H1 (cell line): Measurements from ENCODE around the gene CLBA1. TPM values are rescaled to one million over a fixed set of nuclear protein-coding genes. Genes with fewer than 3 reads are reported as not detected.

ENCODE experiments used
- BACH1 ChIP-seq: IDR thresholded peaks from 2 replicates; pipeline ENCODE4 v1.6.1; 2012; ENCODE audit warnings: low read length, improper control_type of control experiment
- CEBPB ChIP-seq: IDR thresholded peaks from 2 replicates; pipeline ENCODE4 v1.6.1; 2012; ENCODE audit warnings: low read depth, low read length
- CHD2 ChIP-seq: IDR thresholded peaks from 2 replicates; pipeline ENCODE4 v1.6.1; 2012; ENCODE audit warnings: low read length, improper control_type of control experiment
- POU5F1 ChIP-seq: IDR thresholded peaks from 2 replicates; pipeline ENCODE4 v1.6.1; 2011; ENCODE audit warnings: low read depth, mild to moderate bottlenecking, low read length, moderate library complexity
- SAP30 ChIP-seq: fragments of 300-600 bp; sonication (generic); IDR thresholded peaks from 2 replicates; pipeline ENCODE4 v1.7.1; 2012; ENCODE audit warnings: low read length, moderate library complexity, mild to moderate bottlenecking, inconsistent platforms; ENCODE audit not compliant: insufficient read depth, insufficient replicate concordance
- TAF7 ChIP-seq: optimal IDR thresholded peaks from 2 replicates; pipeline ENCODE3; 2011; ENCODE audit warnings: low read depth, mild to moderate bottlenecking, inconsistent platforms, low read length, moderate library complexity, borderline replicate concordance
- polyA plus RNA-seq, 7 experiments: library from polyadenylated mRNA; depleted of rRNA in 3 of 7; stranded (reverse) in 5 of 7; unstranded in 2 of 7; fragments of >200 nt in 5 of 7; fragments of 200-250 nt in 2 of 7; gene quantifications; 1 replicate in 5 of 7; 2 replicates in 1 of 7; 4 replicates in 1 of 7; pipeline versions ENCODE4 v1.2.1 to v1.2.3, GENCODE V29; 2011 to 2013; ENCODE audit warnings: missing spikeins in 2 of 7, mixed read lengths in 2 of 7
- total RNA-seq: library from RNA; stranded (reverse); fragmentation: NEBNext Ultra II Directional; extraction: Animal tissue kit (Norgen Biotek cat#: 25700); gene quantifications from 2 replicates; pipeline ENCODE4 v1.2.1, GENCODE V29; 2021
- TF ChIP-seq, protein P1 (sequence below): fragments of 300-600 bp; sonication (generic); IDR thresholded peaks from 2 replicates; pipeline ENCODE4 v1.7.1; 2012; ENCODE audit warnings: low read length, moderate library complexity, mild to moderate bottlenecking, inconsistent platforms; ENCODE audit not compliant: insufficient replicate concordance
- TF ChIP-seq, protein P2 (sequence below), 3 experiments: IDR thresholded peaks; 1 replicate in 2 of 3; 2 replicates in 1 of 3; pipeline versions ENCODE4 v1.5.1 to v1.6.1; 2011; ENCODE audit warnings: low read length in 3 of 3, mild to moderate bottlenecking in 3 of 3, inconsistent platforms in 2 of 3, low read depth in 1 of 3, moderate library complexity in 1 of 3; ENCODE audit not compliant: insufficient read depth in 1 of 3; ENCODE audit errors: control extremely low read depth in 1 of 3

Gene CLBA1
- total and polyA plus RNA-seq, 2 of the 8 experiments (the other 6 are each of a cell fraction or from before 2014, with no cell fraction given): 1.6 to 2.4 TPM

DNA sequence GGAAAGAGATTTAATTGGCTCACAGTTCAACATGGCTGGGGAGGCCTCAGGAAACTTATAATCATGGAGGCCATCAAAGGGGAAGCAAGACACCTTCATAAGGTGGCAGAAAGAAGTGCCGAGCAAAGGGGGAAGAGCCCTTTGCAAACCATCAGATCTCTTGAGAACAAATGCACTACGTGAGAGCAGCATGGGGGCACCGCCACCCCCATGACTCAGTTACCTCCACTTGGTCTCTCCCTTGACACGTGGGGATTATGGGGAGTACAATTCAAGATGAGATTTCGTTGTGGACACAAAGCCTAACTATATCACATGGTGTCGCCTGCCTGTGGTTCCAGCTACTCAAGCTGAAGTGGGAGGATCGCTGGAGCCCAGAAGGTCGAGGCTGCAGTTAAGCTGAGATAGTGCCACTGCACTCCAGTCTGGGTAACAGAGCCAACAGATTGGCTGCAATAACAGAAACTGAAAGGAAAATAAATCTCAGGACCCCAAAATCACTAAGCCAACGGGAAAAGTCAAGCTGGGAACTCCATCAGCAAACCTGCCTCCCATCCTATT, 45.3 kb downstream of the CLBA1 start (continued):
- TF ChIP-seq, protein P1, sequence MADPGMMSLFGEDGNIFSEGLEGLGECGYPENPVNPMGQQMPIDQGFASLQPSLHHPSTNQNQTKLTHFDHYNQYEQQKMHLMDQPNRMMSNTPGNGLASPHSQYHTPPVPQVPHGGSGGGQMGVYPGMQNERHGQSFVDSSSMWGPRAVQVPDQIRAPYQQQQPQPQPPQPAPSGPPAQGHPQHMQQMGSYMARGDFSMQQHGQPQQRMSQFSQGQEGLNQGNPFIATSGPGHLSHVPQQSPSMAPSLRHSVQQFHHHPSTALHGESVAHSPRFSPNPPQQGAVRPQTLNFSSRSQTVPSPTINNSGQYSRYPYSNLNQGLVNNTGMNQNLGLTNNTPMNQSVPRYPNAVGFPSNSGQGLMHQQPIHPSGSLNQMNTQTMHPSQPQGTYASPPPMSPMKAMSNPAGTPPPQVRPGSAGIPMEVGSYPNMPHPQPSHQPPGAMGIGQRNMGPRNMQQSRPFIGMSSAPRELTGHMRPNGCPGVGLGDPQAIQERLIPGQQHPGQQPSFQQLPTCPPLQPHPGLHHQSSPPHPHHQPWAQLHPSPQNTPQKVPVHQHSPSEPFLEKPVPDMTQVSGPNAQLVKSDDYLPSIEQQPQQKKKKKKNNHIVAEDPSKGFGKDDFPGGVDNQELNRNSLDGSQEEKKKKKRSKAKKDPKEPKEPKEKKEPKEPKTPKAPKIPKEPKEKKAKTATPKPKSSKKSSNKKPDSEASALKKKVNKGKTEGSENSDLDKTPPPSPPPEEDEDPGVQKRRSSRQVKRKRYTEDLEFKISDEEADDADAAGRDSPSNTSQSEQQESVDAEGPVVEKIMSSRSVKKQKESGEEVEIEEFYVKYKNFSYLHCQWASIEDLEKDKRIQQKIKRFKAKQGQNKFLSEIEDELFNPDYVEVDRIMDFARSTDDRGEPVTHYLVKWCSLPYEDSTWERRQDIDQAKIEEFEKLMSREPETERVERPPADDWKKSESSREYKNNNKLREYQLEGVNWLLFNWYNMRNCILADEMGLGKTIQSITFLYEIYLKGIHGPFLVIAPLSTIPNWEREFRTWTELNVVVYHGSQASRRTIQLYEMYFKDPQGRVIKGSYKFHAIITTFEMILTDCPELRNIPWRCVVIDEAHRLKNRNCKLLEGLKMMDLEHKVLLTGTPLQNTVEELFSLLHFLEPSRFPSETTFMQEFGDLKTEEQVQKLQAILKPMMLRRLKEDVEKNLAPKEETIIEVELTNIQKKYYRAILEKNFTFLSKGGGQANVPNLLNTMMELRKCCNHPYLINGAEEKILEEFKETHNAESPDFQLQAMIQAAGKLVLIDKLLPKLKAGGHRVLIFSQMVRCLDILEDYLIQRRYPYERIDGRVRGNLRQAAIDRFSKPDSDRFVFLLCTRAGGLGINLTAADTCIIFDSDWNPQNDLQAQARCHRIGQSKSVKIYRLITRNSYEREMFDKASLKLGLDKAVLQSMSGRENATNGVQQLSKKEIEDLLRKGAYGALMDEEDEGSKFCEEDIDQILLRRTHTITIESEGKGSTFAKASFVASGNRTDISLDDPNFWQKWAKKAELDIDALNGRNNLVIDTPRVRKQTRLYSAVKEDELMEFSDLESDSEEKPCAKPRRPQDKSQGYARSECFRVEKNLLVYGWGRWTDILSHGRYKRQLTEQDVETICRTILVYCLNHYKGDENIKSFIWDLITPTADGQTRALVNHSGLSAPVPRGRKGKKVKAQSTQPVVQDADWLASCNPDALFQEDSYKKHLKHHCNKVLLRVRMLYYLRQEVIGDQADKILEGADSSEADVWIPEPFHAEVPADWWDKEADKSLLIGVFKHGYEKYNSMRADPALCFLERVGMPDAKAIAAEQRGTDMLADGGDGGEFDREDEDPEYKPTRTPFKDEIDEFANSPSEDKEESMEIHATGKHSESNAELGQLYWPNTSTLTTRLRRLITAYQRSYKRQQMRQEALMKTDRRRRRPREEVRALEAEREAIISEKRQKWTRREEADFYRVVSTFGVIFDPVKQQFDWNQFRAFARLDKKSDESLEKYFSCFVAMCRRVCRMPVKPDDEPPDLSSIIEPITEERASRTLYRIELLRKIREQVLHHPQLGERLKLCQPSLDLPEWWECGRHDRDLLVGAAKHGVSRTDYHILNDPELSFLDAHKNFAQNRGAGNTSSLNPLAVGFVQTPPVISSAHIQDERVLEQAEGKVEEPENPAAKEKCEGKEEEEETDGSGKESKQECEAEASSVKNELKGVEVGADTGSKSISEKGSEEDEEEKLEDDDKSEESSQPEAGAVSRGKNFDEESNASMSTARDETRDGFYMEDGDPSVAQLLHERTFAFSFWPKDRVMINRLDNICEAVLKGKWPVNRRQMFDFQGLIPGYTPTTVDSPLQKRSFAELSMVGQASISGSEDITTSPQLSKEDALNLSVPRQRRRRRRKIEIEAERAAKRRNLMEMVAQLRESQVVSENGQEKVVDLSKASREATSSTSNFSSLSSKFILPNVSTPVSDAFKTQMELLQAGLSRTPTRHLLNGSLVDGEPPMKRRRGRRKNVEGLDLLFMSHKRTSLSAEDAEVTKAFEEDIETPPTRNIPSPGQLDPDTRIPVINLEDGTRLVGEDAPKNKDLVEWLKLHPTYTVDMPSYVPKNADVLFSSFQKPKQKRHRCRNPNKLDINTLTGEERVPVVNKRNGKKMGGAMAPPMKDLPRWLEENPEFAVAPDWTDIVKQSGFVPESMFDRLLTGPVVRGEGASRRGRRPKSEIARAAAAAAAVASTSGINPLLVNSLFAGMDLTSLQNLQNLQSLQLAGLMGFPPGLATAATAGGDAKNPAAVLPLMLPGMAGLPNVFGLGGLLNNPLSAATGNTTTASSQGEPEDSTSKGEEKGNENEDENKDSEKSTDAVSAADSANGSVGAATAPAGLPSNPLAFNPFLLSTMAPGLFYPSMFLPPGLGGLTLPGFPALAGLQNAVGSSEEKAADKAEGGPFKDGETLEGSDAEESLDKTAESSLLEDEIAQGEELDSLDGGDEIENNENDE: no peak
- TF ChIP-seq CHD2 (no peak), CEBPB (no peak), TAF7 (no peak), SAP30 (no peak), BACH1 (no peak), POU5F1 (no peak)
- TF ChIP-seq, protein P2, sequence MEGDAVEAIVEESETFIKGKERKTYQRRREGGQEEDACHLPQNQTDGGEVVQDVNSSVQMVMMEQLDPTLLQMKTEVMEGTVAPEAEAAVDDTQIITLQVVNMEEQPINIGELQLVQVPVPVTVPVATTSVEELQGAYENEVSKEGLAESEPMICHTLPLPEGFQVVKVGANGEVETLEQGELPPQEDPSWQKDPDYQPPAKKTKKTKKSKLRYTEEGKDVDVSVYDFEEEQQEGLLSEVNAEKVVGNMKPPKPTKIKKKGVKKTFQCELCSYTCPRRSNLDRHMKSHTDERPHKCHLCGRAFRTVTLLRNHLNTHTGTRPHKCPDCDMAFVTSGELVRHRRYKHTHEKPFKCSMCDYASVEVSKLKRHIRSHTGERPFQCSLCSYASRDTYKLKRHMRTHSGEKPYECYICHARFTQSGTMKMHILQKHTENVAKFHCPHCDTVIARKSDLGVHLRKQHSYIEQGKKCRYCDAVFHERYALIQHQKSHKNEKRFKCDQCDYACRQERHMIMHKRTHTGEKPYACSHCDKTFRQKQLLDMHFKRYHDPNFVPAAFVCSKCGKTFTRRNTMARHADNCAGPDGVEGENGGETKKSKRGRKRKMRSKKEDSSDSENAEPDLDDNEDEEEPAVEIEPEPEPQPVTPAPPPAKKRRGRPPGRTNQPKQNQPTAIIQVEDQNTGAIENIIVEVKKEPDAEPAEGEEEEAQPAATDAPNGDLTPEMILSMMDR (IDR thresholded peaks at IDR 0.05; ENCODE audit: control extremely low read depth in 1 of 3, insufficient read depth in 1 of 3, low read depth in 1 of 3, low read length in 3 of 3): no peak
- TF ChIP-seq, all 59 proteins: peak for 0
